HL-60 (cell line): ENCODE results near the gene PRKCE.

ENCODE experiments used
- DNase-seq, 2 experiments: peaks; one replicate each; pipeline ENCODE4 v3.0.0-alpha.2; 2010 to 2020; ENCODE audit warnings: low read depth in 1 of 2, low spot score in 1 of 2
- H3K27ac ChIP-seq: fragments of 250-450 bp; sonication (Bioruptor Pico); replicated peaks from 2 replicates; pipeline ENCODE4 v1.5.1; 2020; ENCODE audit warnings: mild to moderate bottlenecking, moderate library complexity
- H3K27me3 ChIP-seq: fragments of 250-450 bp; sonication (Bioruptor Pico); 2 replicates; pipeline ENCODE4 v1.5.1; 2021; ENCODE audit warnings: mild to moderate bottlenecking, moderate library complexity; ENCODE audit not compliant: insufficient read depth, poor library complexity, severe bottlenecking
- H3K4me3 ChIP-seq: replicated peaks from 2 replicates; pipeline ENCODE4 v1.5.1; 2011; ENCODE audit warnings: mild to moderate bottlenecking, control low read depth, low read length; ENCODE audit not compliant: insufficient read depth
- GABPA ChIP-seq: IDR thresholded peaks from 2 replicates; pipeline ENCODE4 v1.6.1; 2012; ENCODE audit warnings: low read depth
- POLR2AphosphoS5 ChIP-seq: IDR thresholded peaks from 2 replicates; pipeline ENCODE4 v1.6.1; 2012; ENCODE audit warnings: low read depth
- SPI1 ChIP-seq: IDR thresholded peaks from 2 replicates; pipeline ENCODE4 v1.6.1; 2012; ENCODE audit warnings: low read depth, mild to moderate bottlenecking, borderline replicate concordance
- TF ChIP-seq, protein P1 (sequence below): IDR thresholded peaks from 2 replicates; pipeline ENCODE4 v1.6.1; 2012; ENCODE audit warnings: low read depth; ENCODE audit not compliant: insufficient replicate concordance
- TF ChIP-seq, protein P2 (sequence below): IDR thresholded peaks from one replicate; pipeline ENCODE4 v1.5.1; 2011; ENCODE audit warnings: low read length, control low read depth, inconsistent platforms; ENCODE audit not compliant: insufficient read depth

PRKCE gene

DNA sequence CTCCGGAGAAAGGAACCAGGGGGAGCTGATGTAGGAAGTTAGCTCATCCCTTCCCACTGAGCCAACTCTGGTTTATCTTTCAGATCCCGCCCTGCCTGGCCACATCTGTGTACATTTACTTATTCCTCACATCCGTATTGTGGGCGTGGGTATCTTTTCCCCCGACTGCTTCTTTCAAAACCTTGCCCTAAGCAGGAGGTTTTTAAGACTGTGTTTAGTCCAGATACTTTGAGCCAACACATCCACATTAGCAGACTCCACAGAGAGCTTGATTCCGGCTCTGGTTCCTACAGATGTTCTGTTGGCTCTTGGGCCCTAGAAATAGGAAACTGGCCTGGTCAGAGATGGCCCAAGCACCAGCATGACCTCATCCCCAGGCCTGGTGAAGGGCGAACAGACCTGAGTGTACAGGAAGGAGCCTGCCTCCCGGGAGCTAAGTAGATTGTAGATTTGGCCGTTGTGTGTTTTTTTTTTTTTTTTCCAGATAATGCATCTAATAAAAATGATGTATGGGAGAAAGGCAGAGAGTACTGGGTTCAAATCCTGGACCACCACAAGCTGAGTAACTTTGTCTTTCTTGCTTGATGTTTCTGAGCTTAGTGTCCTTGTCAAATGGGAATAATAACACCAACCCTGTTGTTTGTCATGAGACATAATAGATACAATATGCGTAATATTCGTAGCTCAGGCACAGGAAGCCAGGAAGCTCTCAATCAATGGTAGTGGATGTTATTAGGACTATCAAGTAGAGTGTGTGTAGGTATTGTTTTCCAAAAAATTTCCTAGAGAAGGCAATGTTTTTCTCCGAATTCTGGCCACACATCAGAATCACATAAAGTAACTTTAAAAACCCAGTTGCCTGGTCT lies 92.3 kb downstream of the PRKCE start:
- no peaks in the 10 kb centered on the region for H3K27me3 ChIP-seq
- no peak overlapping the region for H3K27ac ChIP-seq
- no peak for DNase-seq
- TF ChIP-seq SPI1 = no peak
- TF ChIP-seq POLR2AphosphoS5 = no peak
- TF ChIP-seq, protein P1, sequence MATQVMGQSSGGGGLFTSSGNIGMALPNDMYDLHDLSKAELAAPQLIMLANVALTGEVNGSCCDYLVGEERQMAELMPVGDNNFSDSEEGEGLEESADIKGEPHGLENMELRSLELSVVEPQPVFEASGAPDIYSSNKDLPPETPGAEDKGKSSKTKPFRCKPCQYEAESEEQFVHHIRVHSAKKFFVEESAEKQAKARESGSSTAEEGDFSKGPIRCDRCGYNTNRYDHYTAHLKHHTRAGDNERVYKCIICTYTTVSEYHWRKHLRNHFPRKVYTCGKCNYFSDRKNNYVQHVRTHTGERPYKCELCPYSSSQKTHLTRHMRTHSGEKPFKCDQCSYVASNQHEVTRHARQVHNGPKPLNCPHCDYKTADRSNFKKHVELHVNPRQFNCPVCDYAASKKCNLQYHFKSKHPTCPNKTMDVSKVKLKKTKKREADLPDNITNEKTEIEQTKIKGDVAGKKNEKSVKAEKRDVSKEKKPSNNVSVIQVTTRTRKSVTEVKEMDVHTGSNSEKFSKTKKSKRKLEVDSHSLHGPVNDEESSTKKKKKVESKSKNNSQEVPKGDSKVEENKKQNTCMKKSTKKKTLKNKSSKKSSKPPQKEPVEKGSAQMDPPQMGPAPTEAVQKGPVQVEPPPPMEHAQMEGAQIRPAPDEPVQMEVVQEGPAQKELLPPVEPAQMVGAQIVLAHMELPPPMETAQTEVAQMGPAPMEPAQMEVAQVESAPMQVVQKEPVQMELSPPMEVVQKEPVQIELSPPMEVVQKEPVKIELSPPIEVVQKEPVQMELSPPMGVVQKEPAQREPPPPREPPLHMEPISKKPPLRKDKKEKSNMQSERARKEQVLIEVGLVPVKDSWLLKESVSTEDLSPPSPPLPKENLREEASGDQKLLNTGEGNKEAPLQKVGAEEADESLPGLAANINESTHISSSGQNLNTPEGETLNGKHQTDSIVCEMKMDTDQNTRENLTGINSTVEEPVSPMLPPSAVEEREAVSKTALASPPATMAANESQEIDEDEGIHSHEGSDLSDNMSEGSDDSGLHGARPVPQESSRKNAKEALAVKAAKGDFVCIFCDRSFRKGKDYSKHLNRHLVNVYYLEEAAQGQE = no peak
- TF ChIP-seq, protein P2, sequence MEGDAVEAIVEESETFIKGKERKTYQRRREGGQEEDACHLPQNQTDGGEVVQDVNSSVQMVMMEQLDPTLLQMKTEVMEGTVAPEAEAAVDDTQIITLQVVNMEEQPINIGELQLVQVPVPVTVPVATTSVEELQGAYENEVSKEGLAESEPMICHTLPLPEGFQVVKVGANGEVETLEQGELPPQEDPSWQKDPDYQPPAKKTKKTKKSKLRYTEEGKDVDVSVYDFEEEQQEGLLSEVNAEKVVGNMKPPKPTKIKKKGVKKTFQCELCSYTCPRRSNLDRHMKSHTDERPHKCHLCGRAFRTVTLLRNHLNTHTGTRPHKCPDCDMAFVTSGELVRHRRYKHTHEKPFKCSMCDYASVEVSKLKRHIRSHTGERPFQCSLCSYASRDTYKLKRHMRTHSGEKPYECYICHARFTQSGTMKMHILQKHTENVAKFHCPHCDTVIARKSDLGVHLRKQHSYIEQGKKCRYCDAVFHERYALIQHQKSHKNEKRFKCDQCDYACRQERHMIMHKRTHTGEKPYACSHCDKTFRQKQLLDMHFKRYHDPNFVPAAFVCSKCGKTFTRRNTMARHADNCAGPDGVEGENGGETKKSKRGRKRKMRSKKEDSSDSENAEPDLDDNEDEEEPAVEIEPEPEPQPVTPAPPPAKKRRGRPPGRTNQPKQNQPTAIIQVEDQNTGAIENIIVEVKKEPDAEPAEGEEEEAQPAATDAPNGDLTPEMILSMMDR = no peak
- no peak for TF ChIP-seq GABPA
- no peak overlapping the region for H3K4me3 ChIP-seq

DNA sequence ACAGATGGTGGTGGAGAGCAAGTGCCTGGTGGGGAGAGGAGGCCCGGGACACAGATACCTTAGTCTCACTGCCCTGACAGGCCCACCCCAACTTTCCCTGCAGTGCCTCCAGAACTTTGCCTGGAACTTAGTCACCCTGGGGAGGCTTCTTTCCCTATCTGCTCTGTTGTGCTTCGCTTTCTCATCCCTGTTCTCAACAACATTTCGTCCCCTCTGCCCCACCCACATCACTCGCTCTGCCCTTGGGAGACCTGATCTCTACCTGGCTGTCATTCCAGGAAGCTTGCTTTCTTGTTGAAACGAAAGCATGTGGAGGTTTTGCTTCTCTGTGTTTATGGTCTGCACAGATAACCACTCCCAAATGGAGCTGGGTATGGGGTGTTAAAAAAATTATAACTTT lies 93.8 kb downstream of the PRKCE start:
- Histone ChIP-seq H3K4me3 (no peak overlapping the region), H3K27ac (no peak overlapping the region), H3K27me3 (no peaks in the 10 kb centered on the region)
- no peak for TF ChIP-seq GABPA
- TF ChIP-seq POLR2AphosphoS5 = no peak
- TF ChIP-seq, protein P1 = no peak
- no peak for TF ChIP-seq SPI1
- TF ChIP-seq, protein P2 = no peak
- DNase-seq = no peak

DNA sequence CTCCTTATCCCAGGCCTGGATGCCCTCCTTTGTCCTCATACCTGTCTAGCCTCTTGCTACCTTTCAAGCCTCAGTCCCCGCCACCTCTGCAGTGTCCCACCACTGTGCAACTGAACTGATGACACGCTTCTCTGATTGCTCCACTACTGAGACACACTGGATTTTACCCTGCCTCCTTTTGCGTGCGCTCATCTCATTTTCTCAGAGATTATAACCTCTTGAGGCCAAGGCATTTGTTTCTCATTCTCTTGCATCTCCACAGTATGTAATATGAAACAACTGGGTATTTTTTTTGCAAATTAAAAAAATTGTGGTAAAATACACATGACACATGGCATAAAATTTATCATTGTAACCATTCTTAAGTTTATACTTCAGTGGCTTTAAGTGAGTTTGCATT lies 95.4 kb downstream of the PRKCE start:
- no peak for DNase-seq
- no peaks in the 10 kb centered on the region for H3K27me3 ChIP-seq
- TF ChIP-seq, protein P2 = no peak
- TF ChIP-seq POLR2AphosphoS5 (no peak), SPI1 (no peak), GABPA (no peak)
- TF ChIP-seq, protein P1 = no peak
- H3K4me3 ChIP-seq = no peak overlapping the region
- H3K27ac ChIP-seq = no peak overlapping the region
